ENCODE data around the gene MAGEF1. TPM values are rescaled to one million over a fixed set of nuclear protein-coding genes. Genes with fewer than 3 reads are reported as not detected.
"Not testable (repeated sequence)": the region's sequence is repeated elsewhere in the genome, so short reads cannot be mapped to it uniquely, and the experiment has no call there.

Gene MAGEF1
- total and polyA plus RNA-seq, 10 of the 15 experiments (the other 5 are each of a cell fraction or from before 2014, with no cell fraction given) = 2.3 to 62.2 (median 27.1) TPM

DNA sequence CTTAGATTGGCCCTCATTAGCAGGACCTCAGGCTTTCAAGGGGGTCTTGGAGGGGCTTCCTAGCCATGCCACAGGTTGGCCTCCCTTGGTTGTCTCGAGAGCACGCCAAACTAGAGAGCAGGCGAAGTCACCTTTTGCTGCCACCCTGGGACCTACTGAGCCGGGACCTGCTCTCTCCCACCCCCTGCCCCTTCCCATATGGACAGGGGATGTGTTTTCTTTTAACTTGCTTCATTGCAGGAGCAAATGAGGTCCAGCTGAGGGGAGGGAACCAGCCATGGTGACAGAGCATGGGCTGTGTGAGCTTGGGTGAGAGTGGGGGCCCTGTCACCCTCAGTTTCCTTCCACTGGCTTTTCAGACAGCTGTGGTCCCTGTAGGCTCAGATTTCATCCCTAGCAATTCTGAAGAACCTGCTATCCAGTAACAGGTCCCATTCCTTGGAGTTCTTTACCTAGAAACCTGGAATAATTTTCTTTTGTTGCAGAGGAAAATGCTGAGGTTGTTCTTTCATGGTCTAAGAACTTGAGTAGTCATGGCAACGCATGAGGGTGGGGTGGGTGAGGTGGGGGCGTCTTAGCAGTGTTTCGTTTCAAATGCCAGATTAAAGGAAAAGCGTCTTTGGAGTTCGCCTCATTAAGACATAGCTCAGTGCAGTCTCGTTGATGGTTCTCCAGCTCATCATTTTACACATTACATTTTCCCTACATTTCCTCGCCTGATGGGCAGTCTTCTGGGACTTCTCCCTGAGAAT is 20.1 kb upstream of the MAGEF1 start:
- intact Hi-C loops (cut with micrococcal nuclease; ENCODE audit: unreplicated experiment) (no loop called here), in situ Hi-C loops (cut with MboI) (no loop called here)
- H3K4me2 ChIP-seq (ENCODE audit: control insufficient read depth, insufficient read depth) = no peak overlapping the region
- H3K36me3 ChIP-seq (ENCODE audit: control insufficient read depth in 2 of 2, insufficient read depth in 2 of 2, low read length in 1 of 2) = no peaks in the 10 kb centered on the region
- ChIA-PET SMC1A (ENCODE audit: uncharacterized antibody, unreplicated experiment) (interaction anchor here (0.6 kb wide), 1 partner anchor 11 kb away, joined by 3 read pairs; no protein-coding TSS in a partner anchor), RAD21 (ENCODE audit: unreplicated experiment) (interaction anchor here (0.9 to 1.9 kb wide), 2 partner anchors 46 to 69 kb away, joined by 3 to 5 read pairs; no protein-coding TSS in a partner anchor), POLR2A (interaction anchor here (1.1 kb wide), 1 partner anchor 11 kb away, joined by 4 read pairs; no protein-coding TSS in a partner anchor), CTCF (interaction anchor here (1.4 to 1.6 kb wide), 2 partner anchors 12 to 170 kb away, joined by 5 read pairs; partner anchors contain the start of gene EPHB3)
- no peak overlapping the region for H3K4me3 ChIP-seq
- H3K27ac ChIP-seq (ENCODE audit: control insufficient read depth, insufficient read depth) = no peak overlapping the region
- H3K79me2 ChIP-seq (ENCODE audit: control insufficient read depth, insufficient read depth, low read length) = no peaks in the 10 kb centered on the region
- DNase-seq (ENCODE audit: low read depth, low spot score) (no peak), FAIRE-seq (no peak), ATAC-seq (no peak)
- no peaks in the 10 kb centered on the region for H4K20me1 ChIP-seq (ENCODE audit: control insufficient read depth, insufficient read depth)
- no peak overlapping the region for H3K9ac ChIP-seq (ENCODE audit: control insufficient read depth, insufficient read depth, low read length)
- peaks cover 0 to 2% of the 10 kb centered on the region in 2 experiments; a peak in 3 of 4 replicates for H3K27me3 ChIP-seq (replicated peaks in 1 of 2; ENCODE audit: control insufficient read depth in 2 of 2, insufficient read depth in 2 of 2, low read length in 1 of 2)
- no peaks in the 10 kb centered on the region for H3K9me3 ChIP-seq (replicated peaks; ENCODE audit: control insufficient read depth, insufficient read depth, low read length)
- no peaks in the 10 kb centered on the region for H3K4me1 ChIP-seq (ENCODE audit: control insufficient read depth, insufficient read depth, low read length)
- no peak overlapping the region for H2AFZ ChIP-seq (ENCODE audit: control insufficient read depth, low read depth, low read length)
- WGBS (ENCODE audit: insufficient coverage, insufficient replicate concordance, low lambda C conversion rate, missing lambda C conversion rate) = 13% methylated on average over 11 of the region's 11 CpGs
- no TSS peak for BruUV-seq (replicated peaks)
- no peak for TF ChIP-seq RAD51 (IDR thresholded peaks at IDR 0.05)
- TF ChIP-seq RB1 (IDR thresholded peaks at IDR 0.05; ENCODE audit: borderline replicate concordance) = no peak
- TF ChIP-seq TARDBP (IDR thresholded peaks at IDR 0.05; ENCODE audit: borderline replicate concordance) = no peak

DNA sequence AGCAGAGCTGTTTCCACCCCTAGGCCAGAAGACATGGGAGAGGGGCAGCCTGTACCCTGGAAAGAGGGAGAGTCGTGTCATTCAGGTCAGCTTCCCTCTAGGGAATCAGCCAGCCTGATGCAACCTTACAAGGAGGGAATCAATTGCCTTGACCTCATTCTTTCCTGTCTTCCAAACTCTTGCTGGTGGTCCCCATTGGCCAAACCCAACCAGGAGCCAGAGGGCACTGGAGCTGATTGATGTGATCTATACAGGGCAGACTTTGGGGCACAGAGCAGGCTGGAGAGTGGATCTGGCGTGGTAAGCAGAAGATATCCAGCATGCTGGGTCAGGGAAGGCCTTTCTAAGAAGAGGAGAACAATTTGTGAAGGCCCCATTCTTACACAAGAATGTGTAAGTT is 19.1 kb upstream of the MAGEF1 start:
- Histone ChIP-seq H3K4me1 (ENCODE audit: control insufficient read depth, insufficient read depth, low read length) (no peaks in the 10 kb centered on the region), H4K20me1 (ENCODE audit: control insufficient read depth, insufficient read depth) (no peaks in the 10 kb centered on the region), H2AFZ (ENCODE audit: control insufficient read depth, low read depth, low read length) (no peak overlapping the region), H3K36me3 (ENCODE audit: control insufficient read depth in 2 of 2, insufficient read depth in 2 of 2, low read length in 1 of 2) (no peaks in the 10 kb centered on the region), H3K4me3 (no peak overlapping the region), H3K79me2 (ENCODE audit: control insufficient read depth, insufficient read depth, low read length) (no peaks in the 10 kb centered on the region), H3K4me2 (ENCODE audit: control insufficient read depth, insufficient read depth) (no peak overlapping the region), H3K9ac (ENCODE audit: control insufficient read depth, insufficient read depth, low read length) (no peak overlapping the region), H3K27me3 (replicated peaks in 1 of 2; ENCODE audit: control insufficient read depth in 2 of 2, insufficient read depth in 2 of 2, low read length in 1 of 2) (peaks cover 0 to 2% of the 10 kb centered on the region in 2 experiments; a peak in 3 of 4 replicates), H3K27ac (ENCODE audit: control insufficient read depth, insufficient read depth) (no peak overlapping the region), H3K9me3 (replicated peaks; ENCODE audit: control insufficient read depth, insufficient read depth, low read length) (no peaks in the 10 kb centered on the region)
- RAD21 ChIA-PET (ENCODE audit: unreplicated experiment) = no interaction called here
- FAIRE-seq = no peak
- SMC1A ChIA-PET (ENCODE audit: uncharacterized antibody, unreplicated experiment) = no interaction called here
- CTCF ChIA-PET = interaction anchor here (0.7 to 2.0 kb wide), 3 partner anchors 11 to 169 kb away, joined by 4 to 5 read pairs (median 4); partner anchors contain the start of gene EPHB3
- POLR2A ChIA-PET = interaction anchor here (1.4 kb wide), 1 partner anchor 12 kb away, joined by 3 read pairs; no protein-coding TSS in a partner anchor
- BruUV-seq (replicated peaks) = no TSS peak
- intact Hi-C loops (cut with micrococcal nuclease; ENCODE audit: unreplicated experiment) = no loop called here
- in situ Hi-C loops (cut with MboI) = no loop called here
- no peak for DNase-seq (ENCODE audit: low read depth, low spot score)
- TF ChIP-seq TARDBP (IDR thresholded peaks at IDR 0.05; ENCODE audit: borderline replicate concordance) (no peak), ESRRA (IDR thresholded peaks at IDR 0.05; ENCODE audit: low read length) (no peak), PML (IDR thresholded peaks at IDR 0.05; ENCODE audit: low read length) (no peak), BRCA1 (IDR thresholded peaks at IDR 0.05; ENCODE audit: low read depth, low read length) (no peak)
- TF ChIP-seq, protein P1, sequence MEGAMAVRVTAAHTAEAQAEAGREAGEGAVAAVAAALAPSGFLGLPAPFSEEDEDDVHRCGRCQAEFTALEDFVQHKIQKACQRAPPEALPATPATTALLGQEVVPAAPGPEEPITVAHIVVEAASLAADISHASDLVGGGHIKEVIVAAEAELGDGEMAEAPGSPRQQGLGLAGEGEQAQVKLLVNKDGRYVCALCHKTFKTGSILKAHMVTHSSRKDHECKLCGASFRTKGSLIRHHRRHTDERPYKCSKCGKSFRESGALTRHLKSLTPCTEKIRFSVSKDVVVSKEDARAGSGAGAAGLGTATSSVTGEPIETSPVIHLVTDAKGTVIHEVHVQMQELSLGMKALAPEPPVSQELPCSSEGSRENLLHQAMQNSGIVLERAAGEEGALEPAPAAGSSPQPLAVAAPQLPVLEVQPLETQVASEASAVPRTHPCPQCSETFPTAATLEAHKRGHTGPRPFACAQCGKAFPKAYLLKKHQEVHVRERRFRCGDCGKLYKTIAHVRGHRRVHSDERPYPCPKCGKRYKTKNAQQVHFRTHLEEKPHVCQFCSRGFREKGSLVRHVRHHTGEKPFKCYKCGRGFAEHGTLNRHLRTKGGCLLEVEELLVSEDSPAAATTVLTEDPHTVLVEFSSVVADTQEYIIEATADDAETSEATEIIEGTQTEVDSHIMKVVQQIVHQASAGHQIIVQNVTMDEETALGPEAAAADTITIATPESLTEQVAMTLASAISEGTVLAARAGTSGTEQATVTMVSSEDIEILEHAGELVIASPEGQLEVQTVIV (IDR thresholded peaks at IDR 0.05; ENCODE audit: borderline replicate concordance, partially characterized antibody) = no peak
- no peak for ATAC-seq
- 0% methylated on average over 2 of the region's 2 CpGs for WGBS (ENCODE audit: insufficient coverage, insufficient replicate concordance, low lambda C conversion rate, missing lambda C conversion rate)

DNA sequence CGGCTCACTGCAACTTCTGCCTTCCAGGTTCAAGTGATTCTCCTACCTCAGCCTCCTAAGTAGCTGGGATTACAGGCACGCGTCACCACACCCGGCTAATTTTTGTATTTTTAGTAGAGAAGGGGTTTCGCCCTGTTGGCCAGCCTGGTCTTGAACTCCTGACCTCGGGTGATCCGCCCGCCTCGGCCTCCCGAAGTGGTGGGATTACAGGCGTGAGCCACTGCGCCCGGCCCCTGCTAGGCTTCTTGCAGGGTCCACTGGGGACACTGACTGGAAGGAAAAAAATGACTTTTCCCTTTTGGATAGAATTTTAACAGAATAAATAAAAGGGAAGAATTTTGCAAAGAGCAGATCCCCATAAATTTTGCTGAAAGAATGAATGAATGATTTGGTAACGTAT is 17.3 kb upstream of the MAGEF1 start:
- H3K9ac ChIP-seq (ENCODE audit: control insufficient read depth, insufficient read depth, low read length); POLR2A ChIA-PET; BruUV-seq (replicated peaks); RAD21 ChIA-PET (ENCODE audit: unreplicated experiment); H3K4me2 ChIP-seq (ENCODE audit: control insufficient read depth, insufficient read depth); H3K4me1 ChIP-seq (ENCODE audit: control insufficient read depth, insufficient read depth, low read length); intact Hi-C loops (cut with micrococcal nuclease; ENCODE audit: unreplicated experiment); ATAC-seq; SMC1A ChIA-PET (ENCODE audit: uncharacterized antibody, unreplicated experiment); H3K79me2 ChIP-seq (ENCODE audit: control insufficient read depth, insufficient read depth, low read length); H3K27me3 ChIP-seq (replicated peaks in 1 of 2; ENCODE audit: control insufficient read depth in 2 of 2, insufficient read depth in 2 of 2, low read length in 1 of 2); H3K27ac ChIP-seq (ENCODE audit: control insufficient read depth, insufficient read depth); FAIRE-seq; H3K4me3 ChIP-seq; H3K9me3 ChIP-seq (replicated peaks; ENCODE audit: control insufficient read depth, insufficient read depth, low read length); H4K20me1 ChIP-seq (ENCODE audit: control insufficient read depth, insufficient read depth); H2AFZ ChIP-seq (ENCODE audit: control insufficient read depth, low read depth, low read length); in situ Hi-C loops (cut with MboI); DNase-seq (ENCODE audit: low read depth, low spot score); H3K36me3 ChIP-seq (ENCODE audit: control insufficient read depth in 2 of 2, insufficient read depth in 2 of 2, low read length in 1 of 2): not testable (repeated sequence)
- CTCF ChIA-PET = interaction anchor here (0.6 to 2.0 kb wide), 2 partner anchors 13 to 40 kb away, joined by 3 to 4 read pairs; no protein-coding TSS in a partner anchor
- 63% methylated on average over 14 of the region's 14 CpGs for WGBS (ENCODE audit: insufficient coverage, insufficient replicate concordance, low lambda C conversion rate, missing lambda C conversion rate)

Data from GM12878 (cell line).